Measurements from ENCODE around the gene SPPL2A. TPM values are rescaled to one million over a fixed set of nuclear protein-coding genes. Genes with fewer than 3 reads are reported as not detected.

Gene SPPL2A
- total and polyA plus RNA-seq, 8 donors = 70.9 to 172 (median 84.1) TPM

DNA sequence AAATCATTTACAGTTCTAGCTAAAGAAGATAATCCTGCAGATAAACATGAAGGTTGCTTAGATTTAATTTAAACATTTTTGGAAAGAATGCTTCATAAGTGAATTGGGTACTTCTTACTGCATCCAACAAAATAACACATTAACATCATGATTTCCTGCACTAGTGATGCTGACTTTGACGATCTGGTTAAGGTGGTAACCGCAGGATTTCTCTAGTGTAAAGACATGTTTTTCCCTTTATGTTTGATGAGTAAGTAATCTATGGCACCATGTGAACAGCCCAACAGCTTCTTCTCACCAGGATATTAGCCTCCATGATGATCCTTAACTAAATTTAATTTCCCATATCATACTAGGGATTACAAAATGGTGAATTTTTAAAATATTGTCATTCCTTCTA is 14.1 kb downstream of the SPPL2A start:
- intact Hi-C loops (cut with DNase I) = no loop called here
- Histone ChIP-seq H3K4me1 (peaks cover 3 to 16% of the 10 kb centered on the region in 2 donors), H3K4me3 (no peak overlapping the region), H3K27ac (no peak overlapping the region), H3K9me3 (no peaks in the 10 kb centered on the region), H3K27me3 (no peaks in the 10 kb centered on the region), H3K36me3 (peaks cover 0 to 29% of the 10 kb centered on the region in 2 donors)
- ATAC-seq (no peak), DNase-seq (no peak)
- no peak for TF ChIP-seq CTCF (IDR thresholded peaks at IDR 0.05)

GRCh38 chr15:50750227-50750705 is 15.2 kb downstream of the SPPL2A start:
- H3K4me3 ChIP-seq = no peak overlapping the region
- ATAC-seq (no peak), DNase-seq (no peak)
- H3K4me1 ChIP-seq = peaks cover 3 to 16% of the 10 kb centered on the region in 2 donors
- intact Hi-C loops (cut with DNase I) = no loop called here
- no peak overlapping the region for H3K27ac ChIP-seq
- H3K9me3 ChIP-seq = no peaks in the 10 kb centered on the region
- no peaks in the 10 kb centered on the region for H3K27me3 ChIP-seq
- peaks cover 0 to 40% of the 10 kb centered on the region in 2 donors for H3K36me3 ChIP-seq
- TF ChIP-seq CTCF (IDR thresholded peaks at IDR 0.05) = no peak

DNA sequence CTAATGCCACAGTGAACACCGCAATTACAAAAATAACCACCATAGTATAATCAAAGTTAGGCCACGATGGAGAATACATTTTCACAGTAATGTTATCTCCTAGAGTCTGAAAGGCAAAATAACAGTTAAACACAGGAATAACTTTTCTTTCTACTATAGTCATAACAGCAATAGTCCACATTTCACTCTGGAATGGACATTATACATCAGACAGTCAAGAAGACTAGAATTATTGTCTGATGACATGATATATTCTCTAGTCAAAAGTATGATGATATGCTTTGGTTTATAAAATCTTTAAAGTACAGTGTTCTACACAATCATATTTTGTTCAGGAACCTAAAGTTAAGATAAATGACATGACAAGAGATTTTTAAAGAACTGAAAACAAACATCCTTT is 18.0 kb downstream of the SPPL2A start:
- H3K27ac ChIP-seq = no peak overlapping the region
- peaks cover 3 to 6% of the 10 kb centered on the region in 2 donors for H3K4me1 ChIP-seq
- H3K4me3 ChIP-seq = no peak overlapping the region
- no peak for ATAC-seq
- intact Hi-C loops (cut with DNase I) = no loop called here
- TF ChIP-seq CTCF (IDR thresholded peaks at IDR 0.05) = no peak
- no peaks in the 10 kb centered on the region for H3K27me3 ChIP-seq
- no peaks in the 10 kb centered on the region for H3K9me3 ChIP-seq
- DNase-seq = no peak
- H3K36me3 ChIP-seq = peaks cover 0 to 68% of the 10 kb centered on the region in 2 donors

GRCh38 chr15:50744601-50745000 is 20.9 kb downstream of the SPPL2A start:
- TF ChIP-seq CTCF (IDR thresholded peaks at IDR 0.05) = no peak
- DNase-seq (no peak), ATAC-seq (no peak)
- H3K27me3 ChIP-seq = no peaks in the 10 kb centered on the region
- no peak overlapping the region for H3K27ac ChIP-seq
- intact Hi-C loops (cut with DNase I) = no loop called here
- no peak overlapping the region for H3K4me3 ChIP-seq
- H3K36me3 ChIP-seq = peaks cover 0 to 95% of the 10 kb centered on the region in 2 donors
- H3K9me3 ChIP-seq = no peaks in the 10 kb centered on the region
- H3K4me1 ChIP-seq = no peaks in the 10 kb centered on the region

DNA sequence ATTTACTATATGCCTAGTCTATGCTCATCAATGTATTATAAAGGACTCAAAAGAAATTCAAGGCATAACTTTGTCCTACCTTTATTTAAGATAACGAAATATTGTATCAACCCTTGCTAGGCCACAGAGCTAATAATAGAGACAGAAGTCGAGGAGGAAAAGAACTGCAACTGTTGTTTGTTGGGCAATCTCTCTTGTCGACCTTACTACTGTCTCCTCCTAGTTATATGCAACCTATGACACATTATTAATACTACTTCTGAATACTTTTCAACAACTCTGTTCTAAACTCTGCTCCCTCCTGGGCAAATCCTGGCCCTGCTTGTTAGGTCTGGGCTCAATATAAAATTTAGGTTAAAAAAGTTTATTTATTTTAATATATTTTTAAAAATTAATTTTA is 24.6 kb downstream of the SPPL2A start:
- Histone ChIP-seq H3K27ac (no peak overlapping the region), H3K36me3 (peaks cover 3 to 97% of the 10 kb centered on the region in 2 donors), H3K4me1 (no peaks in the 10 kb centered on the region), H3K4me3 (no peak overlapping the region), H3K27me3 (no peaks in the 10 kb centered on the region), H3K9me3 (no peaks in the 10 kb centered on the region)
- ATAC-seq = no peak
- no peak for DNase-seq
- TF ChIP-seq CTCF (IDR thresholded peaks at IDR 0.05) = no peak
- intact Hi-C loops (cut with DNase I) = no loop called here

Measured in left lung (tissue), 10 donors.